CD14-positive monocyte (primary cell): ENCODE data around the gene UBR2. TPM values are rescaled to one million over a fixed set of nuclear protein-coding genes. Genes with fewer than 3 reads are reported as not detected.
A peak's percentile ranks its signal among the peaks of the same experiment; 100 is the strongest.

Source experiments
- DNase-seq, 3 donors: peaks; one replicate each; pipeline ENCODE4 v3.0.0-alpha.2; 2011 to 2022
- H2AFZ ChIP-seq: 2 replicates; pipeline ENCODE4 v1.6.0; 2012; ENCODE audit warnings: mild to moderate bottlenecking, low read depth, low read length, inconsistent platforms; ENCODE audit not compliant: insufficient read depth, poor library complexity, severe bottlenecking
- H3K27ac ChIP-seq, 2 donors: 1 replicate in 1 of 2; 2 replicates in 1 of 2; pipeline ENCODE4 v1.5.1; 2012 to 2013; ENCODE audit warnings: low read length in 2 of 2, control low read depth in 1 of 2, inconsistent platforms in 1 of 2, low read depth in 1 of 2, mild to moderate bottlenecking in 1 of 2
- H3K27me3 ChIP-seq, 2 donors: one replicate each; pipeline versions ENCODE4 v1.6.0 to v1.6.1; 2011 to 2013; ENCODE audit warnings: low read length in 2 of 2; ENCODE audit not compliant: control insufficient read depth in 2 of 2, insufficient read depth in 2 of 2
- H3K36me3 ChIP-seq, 2 donors: replicated peaks in 1 of 2; 1 replicate in 1 of 2; 2 replicates in 1 of 2; pipeline versions ENCODE4 v1.5.1 to v1.6.1; 2012 to 2013; ENCODE audit warnings: low read length in 2 of 2, control low read depth in 1 of 2, inconsistent platforms in 1 of 2, mild to moderate bottlenecking in 1 of 2; ENCODE audit not compliant: insufficient read depth in 2 of 2, control insufficient read depth in 1 of 2
- H3K4me1 ChIP-seq, 2 donors: 1 replicate in 1 of 2; 2 replicates in 1 of 2; pipeline versions ENCODE4 v1.5.1 to v1.6.1; 2012 to 2013; ENCODE audit warnings: low read length in 2 of 2, control low read depth in 1 of 2, inconsistent platforms in 1 of 2, mild to moderate bottlenecking in 1 of 2, moderate library complexity in 1 of 2; ENCODE audit not compliant: insufficient read depth in 2 of 2, control insufficient read depth in 1 of 2
- H3K4me2 ChIP-seq: replicated peaks from 2 replicates; pipeline ENCODE3; 2012; ENCODE audit warnings: low read length, moderate library complexity, mild to moderate bottlenecking; ENCODE audit not compliant: poor library complexity, severe bottlenecking; ENCODE audit errors: extremely low read depth
- H3K4me3 ChIP-seq, 3 experiments: fragments of 200-600 bp in 1 of 3; sonication (generic) in 1 of 3; replicated peaks in 1 of 3; 1 replicate in 2 of 3; 2 replicates in 1 of 3; pipeline ENCODE4 v1.5.1; 2011 to 2013; ENCODE audit warnings: low read length in 3 of 3, mild to moderate bottlenecking in 3 of 3, control low read depth in 2 of 3, low read depth in 2 of 3, inconsistent platforms in 1 of 3, moderate library complexity in 1 of 3
- H3K79me2 ChIP-seq: 2 replicates; pipeline ENCODE4 v1.6.0; 2012; ENCODE audit warnings: mild to moderate bottlenecking, control low read depth, inconsistent platforms, low read length, moderate library complexity; ENCODE audit not compliant: insufficient read depth
- H3K9ac ChIP-seq: 2 replicates; pipeline ENCODE4 v1.6.0; 2017; ENCODE audit warnings: low read length, mild to moderate bottlenecking; ENCODE audit not compliant: insufficient read depth, poor library complexity, severe bottlenecking
- H3K9me3 ChIP-seq, 2 donors: replicated peaks in 1 of 2; 1 replicate in 1 of 2; 2 replicates in 1 of 2; pipeline versions ENCODE4 v1.5.1 to v1.6.1; 2012 to 2013; ENCODE audit warnings: low read length in 2 of 2, control low read depth in 1 of 2; ENCODE audit not compliant: control insufficient read depth in 1 of 2, insufficient read depth in 1 of 2
- H4K20me1 ChIP-seq: 2 replicates; pipeline ENCODE4 v1.6.0; 2012; ENCODE audit warnings: mild to moderate bottlenecking, low read length, control low read depth, moderate library complexity; ENCODE audit not compliant: insufficient read depth
- H3K27ac Mint-ChIP-seq, 7 donors: one replicate each; pipeline ENCODE4 v1.8.0; 2020; ENCODE audit warnings: mild to moderate bottlenecking in 7 of 7, mixed read lengths in 7 of 7, moderate library complexity in 6 of 7, inconsistent platforms in 2 of 7
- H3K27me3 Mint-ChIP-seq, 3 donors: one replicate each; pipeline ENCODE4 v1.8.0; 2021 to 2022; ENCODE audit warnings: low read depth in 3 of 3, mild to moderate bottlenecking in 3 of 3, mixed read lengths in 3 of 3, moderate library complexity in 3 of 3, inconsistent platforms in 1 of 3
- H3K36me3 Mint-ChIP-seq, 2 donors: one replicate each; pipeline ENCODE4 v1.8.0; 2020; ENCODE audit warnings: mixed read lengths in 2 of 2, inconsistent platforms in 1 of 2, mild to moderate bottlenecking in 1 of 2
- H3K4me1 Mint-ChIP-seq: one replicate; pipeline ENCODE4 v1.8.0; 2020; ENCODE audit warnings: mild to moderate bottlenecking, mixed read lengths
- H3K4me3 Mint-ChIP-seq, 2 donors: one replicate each; pipeline ENCODE4 v1.8.0; 2020; ENCODE audit warnings: mild to moderate bottlenecking in 2 of 2, mixed read lengths in 2 of 2, moderate library complexity in 1 of 2
- H3K9me3 Mint-ChIP-seq, 7 donors: one replicate each; pipeline ENCODE4 v1.8.0; 2020 to 2022; ENCODE audit warnings: mixed read lengths in 7 of 7, mild to moderate bottlenecking in 6 of 7, moderate library complexity in 6 of 7, inconsistent platforms in 2 of 7
- CTCF ChIP-seq: fragments of 200-600 bp; IDR thresholded peaks from one replicate; pipeline ENCODE4 v1.8.0; 2022; ENCODE audit warnings: antibody characterized with exemption, mild to moderate bottlenecking
- WGBS: methylation state at CpG from one replicate; pipeline ENCODE4 v1.1.5; 2013; ENCODE audit warnings: missing lambda C conversion rate; ENCODE audit not compliant: insufficient coverage; 5-methylcytosine and 5-hydroxymethylcytosine counted together
- intact Hi-C, 2 donors: fragments of 100-400 bp; cut with micrococcal nuclease; formaldehyde crosslinking; loops; one replicate each; pipeline versions ENCODE4 v1.15.0 to v1.15.1; 2023
- polyA plus RNA-seq, 3 donors: library from polyadenylated mRNA; depleted of rRNA in 1 of 3; unstranded in 2 of 3; stranded (reverse) in 1 of 3; fragments of 300-500 nt in 2 of 3; fragments of >200 nt in 1 of 3; fragmentation: Illumina TruSeq in 2 of 3; gene quantifications; 1 replicate in 2 of 3; 2 replicates in 1 of 3; pipeline ENCODE4 v1.2.3, GENCODE V29; 2012 to 2021

The UBR2 gene
- polyA plus RNA-seq, 3 donors, result 9.0 to 17.8 (median 12.8) TPM

GRCh38 chr6:42688281-42688680 lies 124.5 kb downstream of the UBR2 start:
- no peak overlapping the region for H3K4me3 ChIP-seq
- H4K20me1 ChIP-seq, result peaks cover 7% of the 10 kb centered on the region
- Mint-ChIP-seq H3K36me3 (peaks cover 87 to 96% of the 10 kb centered on the region in 2 donors), H3K27ac (peak overlapping the region in 1 of 7 donors; percentile 12), H3K9me3 (peaks cover 0 to 3% (median 0%) of the 10 kb centered on the region in 7 donors), H3K27me3 (no peaks in the 10 kb centered on the region), H3K4me1 (no peaks in the 10 kb centered on the region), H3K4me3 (no peak overlapping the region)
- H3K79me2 ChIP-seq, result no peaks in the 10 kb centered on the region
- peaks cover 86 to 97% of the 10 kb centered on the region in 2 donors for H3K36me3 ChIP-seq
- H3K27ac ChIP-seq, result no peak overlapping the region
- no peaks in the 10 kb centered on the region for H3K27me3 ChIP-seq
- no peak for TF ChIP-seq CTCF
- H2AFZ ChIP-seq, result no peak overlapping the region
- H3K4me1 ChIP-seq, result no peaks in the 10 kb centered on the region
- H3K9me3 ChIP-seq, result no peaks in the 10 kb centered on the region
- no peak overlapping the region for H3K9ac ChIP-seq
- DNase-seq, result no peak
- intact Hi-C loops, result no loop called here
- no peak overlapping the region for H3K4me2 ChIP-seq
- WGBS, result 94% methylated on average over 2 of the region's 3 CpGs

GRCh38 chr6:42689371-42689770 lies 125.5 kb downstream of the UBR2 start:
- WGBS, result 95% methylated on average over 4 of the region's 7 CpGs
- Histone ChIP-seq H3K27ac (no peak overlapping the region), H3K9ac (no peak overlapping the region), H3K4me1 (no peaks in the 10 kb centered on the region), H3K79me2 (no peaks in the 10 kb centered on the region), H3K4me3 (no peak overlapping the region), H2AFZ (no peak overlapping the region), H3K4me2 (no peak overlapping the region), H3K36me3 (peaks cover 87 to 97% of the 10 kb centered on the region in 2 donors), H3K27me3 (no peaks in the 10 kb centered on the region), H4K20me1 (peaks cover 7% of the 10 kb centered on the region), H3K9me3 (no peaks in the 10 kb centered on the region)
- intact Hi-C loops, result no loop called here
- H3K27me3 Mint-ChIP-seq, result no peaks in the 10 kb centered on the region
- H3K4me1 Mint-ChIP-seq, result no peaks in the 10 kb centered on the region
- H3K36me3 Mint-ChIP-seq, result peaks cover 88 to 96% of the 10 kb centered on the region in 2 donors
- H3K27ac Mint-ChIP-seq, result no peak overlapping the region
- H3K9me3 Mint-ChIP-seq, result peaks cover 0 to 3% (median 0%) of the 10 kb centered on the region in 7 donors
- DNase-seq, result no peak
- no peak for TF ChIP-seq CTCF
- H3K4me3 Mint-ChIP-seq, result no peak overlapping the region
